GM21381 (cell line): ENCODE results near the gene PTMA.
"Not testable (repeated sequence)": the region's sequence is repeated elsewhere in the genome, so short reads cannot be mapped to it uniquely, and the experiment has no call there.

Source experiments
- ATAC-seq: cut with Tn5 transposase; IDR thresholded peaks from one replicate; pipeline ENCODE4 v1.9.1; 2021; ENCODE audit warnings: mild to moderate bottlenecking, moderate library complexity; ENCODE audit not compliant: unreplicated experiment

PTMA gene

GRCh38 chr2:231691251-231691772 lies 17.0 kb upstream of the PTMA start:
- no peak for ATAC-seq

GRCh38 chr2:231692847-231693246 lies 15.5 kb upstream of the PTMA start:
- ATAC-seq = no peak

- ATAC-seq = no peak
Observed at GRCh38 chr2:231693956-231694355, 14.4 kb upstream of the PTMA start.

- ATAC-seq = no peak
Observed at GRCh38 chr2:231696004-231696367, 12.3 kb upstream of the PTMA start.

- ATAC-seq = no peak
Observed at GRCh38 chr2:231699006-231699405, 9.3 kb upstream of the PTMA start.

- ATAC-seq = no peak
Observed at GRCh38 chr2:231701456-231702373, 6.6 kb upstream of the PTMA start.

- ATAC-seq = no peak
Observed at GRCh38 chr2:231704017-231704416, 4.3 kb upstream of the PTMA start.

- peak; percentile 36 for ATAC-seq
Observed at GRCh38 chr2:231706731-231707624, 1.3 kb upstream of the PTMA start.

- ATAC-seq = no peak
Observed at GRCh38 chr2:231707625-231707926, 749 bp upstream of the PTMA start.

- ATAC-seq = no peak
Observed at GRCh38 chr2:231708773-231709635, 679 bp downstream of the PTMA start.

GRCh38 chr2:231709636-231709980 lies 1.3 kb downstream of the PTMA start:
- no peak for ATAC-seq

- peak; percentile 13 for ATAC-seq
Observed at GRCh38 chr2:231709981-231710798, 1.9 kb downstream of the PTMA start.

- ATAC-seq = no peak
Observed at GRCh38 chr2:231710799-231711676, 2.7 kb downstream of the PTMA start.

- ATAC-seq = no peak
Observed at GRCh38 chr2:231711677-231712450, 3.5 kb downstream of the PTMA start.

- not testable (repeated sequence) for ATAC-seq
Observed at GRCh38 chr2:231712451-231713021, 4.2 kb downstream of the PTMA start.

GRCh38 chr2:231713406-231713729 lies 5.0 kb downstream of the PTMA start:
- not testable (repeated sequence) for ATAC-seq

- no peak for ATAC-seq
Observed at GRCh38 chr2:231713730-231714638, 5.7 kb downstream of the PTMA start.
